Peyer's patch (tissue), 4 donors: ENCODE results near the gene ADAP1.
A peak's percentile ranks its signal among the peaks of the same experiment; 100 is the strongest.

Experiments used
- CTCF ChIP-seq, 6 experiments: fragments of 450-650 bp in 4 of 6; fragments of 200-600 bp in 2 of 6; sonication (generic) in 1 of 6; IDR thresholded peaks; one replicate each; pipeline ENCODE4 v1.5.1; 2017 to 2019; ENCODE audit warnings: antibody characterized with exemption in 6 of 6, mild to moderate bottlenecking in 3 of 6, moderate library complexity in 1 of 6
- POLR2A ChIP-seq, 2 donors: fragments of 450-650 bp; IDR thresholded peaks; one replicate each; pipeline ENCODE4 v1.5.1; 2017; ENCODE audit warnings: antibody characterized with exemption in 2 of 2, mild to moderate bottlenecking in 2 of 2, moderate library complexity in 2 of 2

DNA sequence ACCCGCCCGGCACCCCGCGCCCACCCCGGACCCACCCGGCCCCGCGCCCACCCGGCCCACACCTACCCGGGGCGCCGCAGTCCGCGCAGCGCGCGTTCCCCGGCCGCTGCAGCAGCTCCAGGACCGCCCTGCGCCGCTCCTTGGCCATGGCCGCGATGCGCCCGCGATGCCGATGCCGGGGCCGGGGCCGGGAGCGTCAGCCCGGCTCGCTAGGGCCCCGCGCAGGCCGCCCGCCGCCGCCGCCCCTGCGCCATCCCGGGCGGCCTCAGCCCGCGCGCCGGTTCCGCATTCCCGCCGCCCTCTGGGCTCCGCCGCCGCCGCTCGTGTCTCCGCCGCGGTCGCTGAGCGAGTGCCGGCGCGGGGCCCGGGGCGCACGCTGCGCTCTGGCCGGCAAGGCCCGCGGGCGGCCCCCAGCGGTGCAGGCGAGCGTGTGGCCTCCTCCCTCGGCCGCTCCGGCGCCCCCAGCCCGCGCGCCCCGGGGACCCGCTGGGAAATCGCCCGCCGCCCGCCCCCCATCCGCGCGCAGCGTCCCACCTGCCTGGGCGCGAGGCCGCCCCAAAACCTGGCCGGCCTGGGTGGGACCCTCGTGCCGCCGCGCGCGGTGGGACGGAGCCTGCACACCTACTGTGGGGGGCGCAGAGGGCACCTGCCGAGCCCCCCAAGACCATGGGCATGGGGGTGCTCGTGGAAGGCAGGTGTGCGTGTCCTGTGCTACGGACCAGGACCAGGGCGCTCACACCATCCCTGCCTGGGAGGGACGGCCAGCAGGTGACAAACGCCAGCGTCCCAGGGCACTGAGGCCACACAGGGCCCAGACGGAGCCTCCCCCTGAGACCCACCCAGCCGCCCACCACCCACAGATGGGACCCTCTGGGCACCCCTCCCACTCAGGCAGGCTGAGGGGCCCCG is at the start of gene ADAP1:
- peak in 4 of 6 experiments; percentile 11 to 79 (median 67) for TF ChIP-seq CTCF (IDR thresholded peaks at IDR 0.05)
- peak in 1 of 2 donors; percentile 63 for TF ChIP-seq POLR2A (IDR thresholded peaks at IDR 0.05)
